Keratinocyte (primary cell): Measurements from ENCODE around the gene MDM4. TPM values are rescaled to one million over a fixed set of nuclear protein-coding genes. Genes with fewer than 3 reads are reported as not detected.

ENCODE experiments used
- DNase-seq: peaks from one replicate; pipeline ENCODE4 v3.0.0-alpha.2; 2011; ENCODE audit warnings: low read depth, missing footprints, low spot score
- FAIRE-seq: peaks from 2 replicates; lab custom pipeline; 2011; peaks lifted over from hg19 to GRCh38; lab: Jason Lieb, UNC
- H2AFZ ChIP-seq: 2 replicates; pipeline ENCODE4 v1.6.0; 2012; ENCODE audit warnings: low read length, control low read depth, inconsistent platforms; ENCODE audit not compliant: control insufficient read depth
- H3K27ac ChIP-seq: 2 replicates; pipeline ENCODE4 v1.5.1; 2011; ENCODE audit warnings: low read length; ENCODE audit not compliant: control insufficient read depth, insufficient read depth
- H3K27me3 ChIP-seq: 3 replicates; pipeline ENCODE4 v1.6.0; 2011; ENCODE audit warnings: low read length; ENCODE audit not compliant: control insufficient read depth, insufficient read depth; ENCODE audit errors: extremely low read depth
- H3K36me3 ChIP-seq, 2 experiments: 2 replicates in 1 of 2; 3 replicates in 1 of 2; pipeline ENCODE4 v1.5.1; 2011; ENCODE audit warnings: low read length in 2 of 2, mild to moderate bottlenecking in 1 of 2; ENCODE audit not compliant: control insufficient read depth in 2 of 2, insufficient read depth in 2 of 2; ENCODE audit errors: extremely low read depth in 1 of 2
- H3K4me1 ChIP-seq: 3 replicates; pipeline ENCODE4 v1.5.1; 2011; ENCODE audit warnings: low read length; ENCODE audit not compliant: control insufficient read depth, insufficient read depth; ENCODE audit errors: extremely low read depth
- H3K4me2 ChIP-seq: 3 replicates; pipeline ENCODE4 v1.6.0; 2011; ENCODE audit warnings: low read depth, low read length; ENCODE audit not compliant: control insufficient read depth, insufficient read depth; ENCODE audit errors: extremely low read depth
- H3K4me3 ChIP-seq, 3 experiments: fragments of 200-600 bp in 1 of 3; sonication (generic) in 1 of 3; 2 replicates in 2 of 3; 3 replicates in 1 of 3; pipeline ENCODE4 v1.5.1; 2011 to 2016; ENCODE audit warnings: low read length in 3 of 3, mild to moderate bottlenecking in 3 of 3, control low read depth in 2 of 3, inconsistent platforms in 1 of 3, low read depth in 1 of 3, mixed read lengths in 1 of 3, mixed run types in 1 of 3, moderate library complexity in 1 of 3; ENCODE audit not compliant: control insufficient read depth in 2 of 3, insufficient read depth in 2 of 3; ENCODE audit errors: extremely low read depth in 1 of 3
- H3K79me2 ChIP-seq: 2 replicates; pipeline ENCODE4 v1.6.0; 2012; ENCODE audit warnings: low read length; ENCODE audit not compliant: control insufficient read depth, insufficient read depth
- H3K9ac ChIP-seq: 3 replicates; pipeline ENCODE4 v1.6.0; 2011; ENCODE audit warnings: low read length; ENCODE audit not compliant: control insufficient read depth, insufficient read depth; ENCODE audit errors: extremely low read depth
- H3K9me1 ChIP-seq: 3 replicates; pipeline ENCODE4 v1.6.0; 2011; ENCODE audit warnings: low read length; ENCODE audit not compliant: control insufficient read depth, insufficient read depth; ENCODE audit errors: extremely low read depth
- H3K9me3 ChIP-seq: 2 replicates; pipeline ENCODE4 v1.5.1; 2012; ENCODE audit warnings: low read depth, low read length; ENCODE audit not compliant: control insufficient read depth
- H4K20me1 ChIP-seq: 3 replicates; pipeline ENCODE4 v1.6.0; 2011; ENCODE audit warnings: low read length; ENCODE audit not compliant: control insufficient read depth, insufficient read depth; ENCODE audit errors: extremely low read depth
- CTCF ChIP-seq, 3 experiments: IDR thresholded peaks in 1 of 3; conservative IDR thresholded peaks in 1 of 3; optimal IDR thresholded peaks in 1 of 3; 2 replicates in 2 of 3; 3 replicates in 1 of 3; pipeline versions ENCODE3 to v1.5.1; 2011; ENCODE audit warnings: low read length in 3 of 3, mild to moderate bottlenecking in 3 of 3, moderate library complexity in 2 of 3, control low read depth in 1 of 3, inconsistent platforms in 1 of 3; ENCODE audit not compliant: insufficient read depth in 2 of 3; ENCODE audit errors: extremely low read depth in 1 of 3
- EZH2 ChIP-seq: IDR thresholded peaks from one replicate; pipeline ENCODE4 v1.6.1; 2012; ENCODE audit warnings: inconsistent platforms, mild to moderate bottlenecking, low read length, moderate library complexity
- dilution Hi-C: fragments of 300-500 bp; cut with MboI; formaldehyde crosslinking; loops from one replicate; pipeline ENCODE4 v1.7.0; 2020; ENCODE audit warnings: low sequenced_read_pairs; ENCODE audit not compliant: extremely low pct_ligation_motif_present
- polyA plus RNA-seq, 5 experiments: library from polyadenylated mRNA; depleted of rRNA in 3 of 5; stranded (reverse) in 3 of 5; stranded (forward) in 1 of 5; unstranded in 1 of 5; fragments of >200 nt; gene quantifications; 1 replicate in 1 of 5; 2 replicates in 3 of 5; 3 replicates in 1 of 5; pipeline versions ENCODE4 v1.2.1 to v1.2.3, GENCODE V29; 2011 to 2012; ENCODE audit warnings: missing spikeins in 2 of 5, low read depth in 1 of 5, low replicate concordance in 1 of 5

Gene MDM4
- polyA plus RNA-seq, 1 donor (not counting 4 experiments of a cell fraction or from before 2014, with no cell fraction given), result 17.8 TPM

GRCh38 chr1:204505674-204506200, 10.5 kb upstream of the MDM4 start:
- no peaks in the 10 kb centered on the region for H4K20me1 ChIP-seq
- TF ChIP-seq EZH2 (no peak), CTCF (optimal IDR thresholded peaks at IDR 0.05 in 1 of 3, IDR thresholded peaks at IDR 0.05 in 1 of 3, conservative IDR thresholded peaks at IDR 0.05 in 1 of 3; ENCODE audit: extremely low read depth in 1 of 3, insufficient read depth in 2 of 3, low read length in 3 of 3) (no peak)
- H3K4me1 ChIP-seq, result peaks cover 8% of the 10 kb centered on the region
- peak overlapping the region; percentile 27 for H3K27ac ChIP-seq
- FAIRE-seq (no peak), DNase-seq (no peak)
- H3K4me2 ChIP-seq, result peak overlapping the region; percentile 56
- no peaks in the 10 kb centered on the region for H3K79me2 ChIP-seq
- peak overlapping the region; percentile 51 for H3K9ac ChIP-seq
- H3K27me3 ChIP-seq, result no peaks in the 10 kb centered on the region
- no peaks in the 10 kb centered on the region for H3K9me1 ChIP-seq
- H3K9me3 ChIP-seq, result no peaks in the 10 kb centered on the region
- peak overlapping the region; percentile 59 for H2AFZ ChIP-seq
- dilution Hi-C loops, result no loop called here
- no peaks in the 10 kb centered on the region for H3K36me3 ChIP-seq
- peak overlapping the region; percentile 23 to 58 (median 42) for H3K4me3 ChIP-seq

GRCh38 chr1:204506201-204506968, 9.8 kb upstream of the MDM4 start:
- H3K36me3 ChIP-seq, result no peaks in the 10 kb centered on the region
- H3K79me2 ChIP-seq, result no peaks in the 10 kb centered on the region
- peak overlapping the region; percentile 73 for H3K4me2 ChIP-seq
- DNase-seq, result peak; percentile 83
- no peaks in the 10 kb centered on the region for H3K9me3 ChIP-seq
- H4K20me1 ChIP-seq, result no peaks in the 10 kb centered on the region
- H2AFZ ChIP-seq, result peak overlapping the region; percentile 59
- TF ChIP-seq EZH2 (no peak), CTCF (optimal IDR thresholded peaks at IDR 0.05 in 1 of 3, IDR thresholded peaks at IDR 0.05 in 1 of 3, conservative IDR thresholded peaks at IDR 0.05 in 1 of 3; ENCODE audit: extremely low read depth in 1 of 3, insufficient read depth in 2 of 3, low read length in 3 of 3) (no peak)
- FAIRE-seq, result no peak
- no peaks in the 10 kb centered on the region for H3K27me3 ChIP-seq
- H3K9ac ChIP-seq, result peak overlapping the region; percentile 51
- peaks cover 8% of the 10 kb centered on the region for H3K4me1 ChIP-seq
- H3K27ac ChIP-seq, result peak overlapping the region; percentile 57
- peak overlapping the region; percentile 24 to 78 (median 56) for H3K4me3 ChIP-seq
- dilution Hi-C loops, result no loop called here
- H3K9me1 ChIP-seq, result no peaks in the 10 kb centered on the region
